GM12878 (cell line): Measurements from ENCODE around the gene FGF23. TPM values are rescaled to one million over a fixed set of nuclear protein-coding genes. Genes with fewer than 3 reads are reported as not detected.

Experiments used
- ATAC-seq: fragments of 200-7000 bp; cut with Tn5 transposase; 3 replicates; pipeline ENCODE4 v1.9.1; 2020; ENCODE audit warnings: mild to moderate bottlenecking, moderate library complexity
- Bru-seq: library from RNA; stranded (reverse); fragments of 400-500 nt; gene quantifications from one replicate; lab custom pipeline; 2021; lab: Mats Ljungman, UMichigan
- BruChase-seq, 2 experiments: library from RNA; stranded (reverse); fragments of 400-500 nt; gene quantifications; one replicate each; lab custom pipeline; 2021; lab: Mats Ljungman, UMichigan
- BruUV-seq: library from RNA; stranded (reverse); fragments of 400-500 nt; replicated peaks from 2 replicates; lab custom pipeline; 2021; lab: Mats Ljungman, UMichigan
- CTCF ChIA-PET: fragments of 300-600 bp; sonication (Branson Sonifier 250); formaldehyde crosslinking; extraction: SDS; loops from one replicate; lab custom pipeline; 2021; ENCODE audit warnings: inconsistent platforms; lab: Yijun Ruan, JAX
- POLR2A ChIA-PET: fragments of 350-600 bp; formaldehyde crosslinking; extraction: SDS; loops from one replicate; lab custom pipeline; 2021; ENCODE audit warnings: inconsistent platforms; lab: Charles Lee
- RAD21 ChIA-PET: fragments of 300-600 bp; sonication (Branson Sonifier 250); formaldehyde crosslinking; loops from one replicate; lab custom pipeline; 2023; ENCODE audit warnings: antibody characterized with exemption; ENCODE audit not compliant: unreplicated experiment; lab: Charles Lee
- SMC1A ChIA-PET: fragments of 300-600 bp; sonication (Branson Sonifier 250); formaldehyde crosslinking; loops from one replicate; lab custom pipeline; 2023; ENCODE audit not compliant: unreplicated experiment, uncharacterized antibody; lab: Charles Lee
- DNase-seq: peaks from one replicate; pipeline ENCODE4 v3.0.0-alpha.2; 2011; ENCODE audit warnings: low read depth, low spot score
- FAIRE-seq: peaks from 3 replicates; lab custom pipeline; 2011; peaks lifted over from hg19 to GRCh38; lab: Jason Lieb, UNC
- H2AFZ ChIP-seq: 2 replicates; pipeline ENCODE4 v1.6.0; 2011; ENCODE audit warnings: low read depth, low read length, control low read depth; ENCODE audit not compliant: control insufficient read depth
- H3K27ac ChIP-seq: 2 replicates; pipeline ENCODE4 v1.5.1; 2011; ENCODE audit warnings: control low read depth; ENCODE audit not compliant: control insufficient read depth, insufficient read depth
- H3K27me3 ChIP-seq, 2 experiments: replicated peaks in 1 of 2; 2 replicates each; pipeline versions ENCODE4 v1.6.0 to v1.6.1; 2011; ENCODE audit warnings: low read length in 1 of 2; ENCODE audit not compliant: control insufficient read depth in 2 of 2, insufficient read depth in 2 of 2
- H3K36me3 ChIP-seq, 2 experiments: 2 replicates each; pipeline ENCODE4 v1.5.1; 2011; ENCODE audit warnings: low read length in 1 of 2; ENCODE audit not compliant: control insufficient read depth in 2 of 2, insufficient read depth in 2 of 2
- H3K4me1 ChIP-seq: 2 replicates; pipeline ENCODE4 v1.6.1; 2011; ENCODE audit warnings: mild to moderate bottlenecking, low read length, moderate library complexity, mixed read lengths; ENCODE audit not compliant: control insufficient read depth, insufficient read depth
- H3K4me2 ChIP-seq: 2 replicates; pipeline ENCODE4 v1.6.0; 2011; ENCODE audit warnings: control low read depth; ENCODE audit not compliant: control insufficient read depth, insufficient read depth
- H3K4me3 ChIP-seq: fragments of 200-600 bp; sonication (generic); 2 replicates; pipeline ENCODE4 v1.5.1; 2016
- H3K79me2 ChIP-seq: 2 replicates; pipeline ENCODE4 v1.6.0; 2011; ENCODE audit warnings: low read length; ENCODE audit not compliant: control insufficient read depth, insufficient read depth
- H3K9ac ChIP-seq: 2 replicates; pipeline ENCODE4 v1.8.0; 2011; ENCODE audit warnings: low read length, control low read depth, mixed read lengths; ENCODE audit not compliant: control insufficient read depth, insufficient read depth
- H3K9me3 ChIP-seq: replicated peaks from 3 replicates; pipeline ENCODE4 v1.5.1; 2011; ENCODE audit warnings: mild to moderate bottlenecking, low read length; ENCODE audit not compliant: control insufficient read depth, insufficient read depth
- H4K20me1 ChIP-seq: 2 replicates; pipeline ENCODE4 v1.6.0; 2011; ENCODE audit not compliant: control insufficient read depth, insufficient read depth
- NFYB ChIP-seq: IDR thresholded peaks from 2 replicates; pipeline ENCODE4 v1.6.1; 2011; ENCODE audit warnings: low read depth, mild to moderate bottlenecking, low read length, improper control_type of control experiment, moderate library complexity; ENCODE audit not compliant: insufficient read depth
- NR2F1 ChIP-seq: fragments of 450-650 bp; conservative IDR thresholded peaks from 2 replicates; pipeline ENCODE4 v1.6.1; 2017; ENCODE audit warnings: mild to moderate bottlenecking
- STAT1 ChIP-seq: fragments of 450-650 bp; conservative IDR thresholded peaks from 2 replicates; pipeline ENCODE4 v1.6.1; 2014; ENCODE audit warnings: antibody characterized with exemption, mild to moderate bottlenecking
- TCF12 ChIP-seq: IDR thresholded peaks from 2 replicates; pipeline ENCODE4 v1.6.1; 2011; ENCODE audit warnings: low read depth, mild to moderate bottlenecking, low read length
- USF2 ChIP-seq: IDR thresholded peaks from 2 replicates; pipeline ENCODE4 v1.6.1; 2011; ENCODE audit warnings: low read depth, low read length, improper control_type of control experiment, borderline replicate concordance
- WGBS: methylation state at CpG from one replicate; pipeline ENCODE4 v1.1.6; 2016; ENCODE audit warnings: low lambda C conversion rate; ENCODE audit not compliant: insufficient replicate concordance, insufficient coverage; ENCODE audit errors: missing lambda C conversion rate; 5-methylcytosine and 5-hydroxymethylcytosine counted together
- in situ Hi-C: fragments of 300-500 bp; cut with MboI; formaldehyde crosslinking; loops from 9 replicates; pipeline ENCODE4 v1.14.3; 2018; ENCODE audit warnings: mixed read lengths
- intact Hi-C: fragments of 100-400 bp; cut with micrococcal nuclease; formaldehyde crosslinking; loops from one replicate; pipeline ENCODE4 v1.14.2; 2022; ENCODE audit not compliant: unreplicated experiment
- long read RNA-seq, 2 experiments: library from polyadenylated mRNA; unstranded; transcript quantifications; one replicate each; pipeline ENCODE4 v2.0.0, GENCODE V29; 2019 to 2020
- polyA minus RNA-seq, 3 experiments: library from RNA; depleted of rRNA, polyadenylated mRNA; stranded (reverse); fragments of >200 nt; gene quantifications; 2 replicates each; pipeline ENCODE4 v1.2.3, GENCODE V29; 2011
- polyA plus RNA-seq, 11 experiments: library from polyadenylated mRNA; depleted of rRNA in 4 of 11; unstranded in 6 of 11; stranded (reverse) in 5 of 11; fragments of >200 nt; fragmentation: Nextera tagmentation in 4 of 11; fragmentation: Illumina TruSeq in 1 of 11; extraction: Ambion mirVana in 4 of 11; extraction: Trizol in 1 of 11; gene quantifications; 1 replicate in 1 of 11; 2 replicates in 10 of 11; pipeline versions ENCODE4 v1.2.1 to v1.2.3, GENCODE V29; 2011 to 2016; ENCODE audit warnings: inconsistent platforms in 2 of 11, missing spikeins in 2 of 11, low read depth in 1 of 11
- total RNA-seq, 4 experiments: library from RNA; depleted of rRNA in 3 of 4; stranded (reverse); fragments of >200 nt in 3 of 4; fragmentation: Illumina TruSeq in 1 of 4; extraction: Trizol in 1 of 4; gene quantifications; 2 replicates each; pipeline versions ENCODE4 v1.2.1 to v1.2.3, GENCODE V29; 2013 to 2021

FGF23 gene
- not detected in 2 replicates for total RNA-seq (2013; cell fraction: nucleolus; rRNA removed)
- total RNA-seq (2014; rRNA removed) (not detected in 2 replicates), total RNA-seq (2014; rRNA removed; fragmentation: Illumina TruSeq; extraction: Trizol) (not detected in 2 replicates), total RNA-seq (2021) (not detected in 2 replicates), polyA plus RNA-seq (2011; rRNA removed) (not detected in 2 replicates), polyA plus RNA-seq (2014; fragmentation: Illumina TruSeq; extraction: Trizol) (not detected in 2 replicates), polyA plus RNA-seq (2014; fragmentation: Nextera tagmentation; extraction: Ambion mirVana) (not detected), polyA plus RNA-seq (2014; rRNA removed) (not detected in 2 replicates), polyA plus RNA-seq (2016; fragmentation: Nextera tagmentation; extraction: Ambion mirVana) (not detected), polyA minus RNA-seq (2011; rRNA and poly(A)+ RNA removed) (not detected in 2 replicates), Bru-seq, nascent RNA (not detected), BruChase-seq, experiment 1, labeled RNA remaining after a 6-hour chase (not detected), BruChase-seq, experiment 2, labeled RNA remaining after a 2-hour chase (not detected)
- polyA plus RNA-seq (2011; ENCODE audit: low read depth): not detected
- not detected in 2 replicates for polyA plus RNA-seq (2011; cell fraction: cytosol; rRNA removed)
- not detected in 2 replicates for polyA plus RNA-seq (2011; cell fraction: nucleus; rRNA removed)
- not detected in 2 replicates for polyA plus RNA-seq (2012)
- polyA minus RNA-seq (2011; cell fraction: cytosol; rRNA and poly(A)+ RNA removed): not detected in 2 replicates
- polyA minus RNA-seq (2011; cell fraction: nucleus; rRNA and poly(A)+ RNA removed): not detected in 2 replicates
- long read RNA-seq, experiment 1: 0 reads
- long read RNA-seq, experiment 2: 0 reads

GRCh38 chr12:4379405-4379804 lies at the start of gene FGF23:
FGF23 (minus strand) TSS chr12:4379712; CDS start chr12:4379582, 130 bp downstream.
- Histone ChIP-seq H3K9me3 (no peaks in the 10 kb centered on the region; the same call in 2 of the 3 replicates), H3K4me2 (no peak within 1 kb of the TSS), H2AFZ (no peak within 1 kb of the TSS), H3K27ac (no peak within 1 kb of the TSS)
- WGBS: 55% methylated on average over 7 of the region's 7 CpGs
- peak; percentile 23; the same call in 1 of the 3 replicates for ATAC-seq
- TF ChIP-seq STAT1: no peak
- TF ChIP-seq USF2: no peak
- no peak for TF ChIP-seq NR2F1
- no peak for TF ChIP-seq TCF12
- TF ChIP-seq NFYB: no peak
- TF ChIP-seq, all 136 proteins: peak for 0
- in situ Hi-C loops (no loop called here), intact Hi-C loops (no loop called here)
- POLR2A ChIA-PET: no interaction called here
- no peak for DNase-seq
- H3K27me3 ChIP-seq: peaks cover 0 to 2% of the 10 kb centered on the region in 2 experiments; a peak in 2 of 4 replicates
- SMC1A ChIA-PET: interaction anchor here (1.3 kb wide), 1 partner anchor 11 kb away, joined by 4 read pairs; no protein-coding TSS in a partner anchor
- H3K79me2 ChIP-seq: no peaks in the 10 kb centered on the region
- no peak within 1 kb of the TSS for H3K9ac ChIP-seq
- RAD21 ChIA-PET: no interaction called here
- no peak within 1 kb of the TSS for H3K4me3 ChIP-seq
- FAIRE-seq: no peak
- H3K4me1 ChIP-seq: no peaks in the 10 kb centered on the region
- CTCF ChIA-PET: no interaction called here
- no TSS peak for BruUV-seq
- no peaks in the 10 kb centered on the region for H3K36me3 ChIP-seq
- no peaks in the 10 kb centered on the region for H4K20me1 ChIP-seq
